HEK293 (cell line): ENCODE results near the gene LRRC32.

Source experiments
- CTCF ChIA-PET: fragments of 350-600 bp; formaldehyde crosslinking; extraction: SDS; loops from one replicate; lab custom pipeline; 2021; ENCODE audit warnings: antibody characterized with exemption; lab: Yijun Ruan, JAX
- POLR2A ChIA-PET: fragments of 300-600 bp; formaldehyde crosslinking; extraction: SDS; loops from one replicate; lab custom pipeline; 2020; ENCODE audit warnings: antibody characterized with exemption, inconsistent platforms; lab: Yijun Ruan, JAX
- H3K27ac ChIP-seq: fragments of 200-500 bp; sonication (Bioruptor generic); 2 replicates; pipeline ENCODE4 v1.5.1; 2014; ENCODE audit warnings: low read depth, low read length, control low read depth, inconsistent platforms; ENCODE audit errors: extremely low read depth
- H3K36me3 ChIP-seq, 2 experiments: fragments of 200-500 bp in 1 of 2; sonication (Bioruptor generic) in 1 of 2; 1 replicate in 1 of 2; 2 replicates in 1 of 2; pipeline ENCODE4 v1.5.1; 2014 to 2017; ENCODE audit warnings: inconsistent platforms in 2 of 2, low read length in 2 of 2; ENCODE audit not compliant: control insufficient read depth in 2 of 2, insufficient read depth in 1 of 2
- H3K4me1 ChIP-seq: fragments of 200-500 bp; sonication (Bioruptor generic); 2 replicates; pipeline ENCODE4 v1.5.1; 2014; ENCODE audit warnings: mild to moderate bottlenecking, low read length, inconsistent platforms; ENCODE audit not compliant: control insufficient read depth, insufficient read depth
- H3K4me3 ChIP-seq: 2 replicates; pipeline ENCODE4 v1.5.1; 2011; ENCODE audit warnings: low read depth, mild to moderate bottlenecking, control low read depth, low read length, moderate library complexity
- H3K9me3 ChIP-seq: fragments of 200-500 bp; sonication (Bioruptor generic); 2 replicates; pipeline ENCODE4 v1.5.1; 2014; ENCODE audit warnings: low read depth, low read length, inconsistent platforms; ENCODE audit not compliant: control insufficient read depth, insufficient read depth
- BCL11A ChIP-seq: fragments of 450-650 bp; formaldehyde crosslinking; IDR thresholded peaks from 2 replicates; pipeline ENCODE4 v1.5.1; 2016; ENCODE audit warnings: low read depth, missing biosample characterization, missing genetic modification characterization
- GLIS2 ChIP-seq: fragments of 450-650 bp; formaldehyde crosslinking; IDR thresholded peaks from 2 replicates; pipeline ENCODE4 v1.5.1; 2016; ENCODE audit warnings: missing biosample characterization, missing genetic modification characterization
- HOXA7 ChIP-seq: sonication (generic); formaldehyde crosslinking; IDR thresholded peaks from 2 replicates; pipeline ENCODE4 v1.8.1; 2022; ENCODE audit warnings: missing genetic modification reagents, borderline replicate concordance
- KLF10 ChIP-seq: fragments of 450-650 bp; IDR thresholded peaks from 2 replicates; pipeline ENCODE4 v1.5.1; 2018; ENCODE audit warnings: missing biosample characterization, mild to moderate bottlenecking, missing genetic modification characterization
- KLF9 ChIP-seq: fragments of 450-650 bp; formaldehyde crosslinking; IDR thresholded peaks from 2 replicates; pipeline ENCODE4 v1.5.1; 2016; ENCODE audit warnings: missing biosample characterization, missing genetic modification characterization, low read depth
- MEIS1 ChIP-seq: sonication (generic); formaldehyde crosslinking; IDR thresholded peaks from 2 replicates; pipeline ENCODE4 v1.8.1; 2022; ENCODE audit warnings: missing genetic modification reagents, mild to moderate bottlenecking, borderline replicate concordance
- REST ChIP-seq: fragments of 450-650 bp; formaldehyde crosslinking; IDR thresholded peaks from 2 replicates; pipeline ENCODE4 v1.5.1; 2016; ENCODE audit warnings: missing biosample characterization, missing genetic modification characterization
- SP3 ChIP-seq: fragments of 450-650 bp; formaldehyde crosslinking; IDR thresholded peaks from 2 replicates; pipeline ENCODE4 v1.5.1; 2016; ENCODE audit warnings: missing biosample characterization, missing genetic modification characterization
- WT1 ChIP-seq: fragments of 450-650 bp; formaldehyde crosslinking; IDR thresholded peaks from 2 replicates; pipeline ENCODE4 v1.5.1; 2016; ENCODE audit warnings: missing biosample characterization, missing genetic modification characterization
- ZBTB20 ChIP-seq: fragments of 450-650 bp; formaldehyde crosslinking; IDR thresholded peaks from 2 replicates; pipeline ENCODE4 v1.5.1; 2016; ENCODE audit warnings: missing biosample characterization, missing genetic modification characterization
- ZBTB48 ChIP-seq: fragments of 450-650 bp; formaldehyde crosslinking; IDR thresholded peaks from 2 replicates; pipeline ENCODE4 v1.5.1; 2016; ENCODE audit warnings: missing biosample characterization, missing genetic modification characterization
- ZFP37 ChIP-seq: fragments of 450-650 bp; formaldehyde crosslinking; IDR thresholded peaks from 2 replicates; pipeline ENCODE4 v1.5.1; 2016; ENCODE audit warnings: missing biosample characterization, missing genetic modification characterization
- ZFP41 ChIP-seq: fragments of 450-650 bp; formaldehyde crosslinking; IDR thresholded peaks from 2 replicates; pipeline ENCODE4 v1.5.1; 2016; ENCODE audit warnings: missing biosample characterization, missing genetic modification characterization, borderline replicate concordance
- ZNF148 ChIP-seq: fragments of 450-650 bp; formaldehyde crosslinking; IDR thresholded peaks from 2 replicates; pipeline ENCODE4 v1.5.0; 2017; ENCODE audit warnings: missing biosample characterization, missing genetic modification characterization, borderline replicate concordance
- ZNF157 ChIP-seq: fragments of 450-650 bp; formaldehyde crosslinking; IDR thresholded peaks from 2 replicates; pipeline ENCODE4 v1.5.1; 2016; ENCODE audit warnings: missing biosample characterization, missing genetic modification characterization
- ZNF23 ChIP-seq: fragments of 450-650 bp; formaldehyde crosslinking; IDR thresholded peaks from 2 replicates; pipeline ENCODE4 v1.5.1; 2016; ENCODE audit warnings: missing biosample characterization, missing genetic modification characterization, borderline replicate concordance
- ZNF274 ChIP-seq, 2 experiments: fragments of 200-500 bp in 1 of 2; fragments of 450-650 bp in 1 of 2; sonication (Bioruptor generic) in 1 of 2; formaldehyde crosslinking in 1 of 2; IDR thresholded peaks; 2 replicates each; pipeline versions ENCODE4 v1.5.1 to v1.6.1; 2014 to 2016; ENCODE audit warnings: borderline replicate concordance in 1 of 2, inconsistent platforms in 1 of 2, low read length in 1 of 2, missing biosample characterization in 1 of 2, missing genetic modification characterization in 1 of 2
- ZNF311 ChIP-seq: fragments of 450-650 bp; formaldehyde crosslinking; IDR thresholded peaks from 2 replicates; pipeline ENCODE4 v1.5.1; 2017; ENCODE audit warnings: missing biosample characterization, missing genetic modification characterization, borderline replicate concordance
- ZNF335 ChIP-seq: fragments of 450-650 bp; formaldehyde crosslinking; conservative IDR thresholded peaks from 2 replicates; pipeline ENCODE4 v1.5.1; 2016; ENCODE audit warnings: missing biosample characterization, missing genetic modification characterization
- ZNF398 ChIP-seq: fragments of 450-650 bp; formaldehyde crosslinking; IDR thresholded peaks from 2 replicates; pipeline ENCODE4 v1.5.1; 2017; ENCODE audit warnings: missing biosample characterization, missing genetic modification characterization
- ZNF449 ChIP-seq: fragments of 450-650 bp; formaldehyde crosslinking; IDR thresholded peaks from 2 replicates; pipeline ENCODE4 v1.5.1; 2017; ENCODE audit warnings: missing biosample characterization, mild to moderate bottlenecking, missing genetic modification characterization, moderate library complexity
- ZNF701 ChIP-seq: fragments of 450-650 bp; formaldehyde crosslinking; IDR thresholded peaks from 2 replicates; pipeline ENCODE4 v1.5.1; 2016; ENCODE audit warnings: missing biosample characterization, missing genetic modification characterization
- ZNF704 ChIP-seq: fragments of 450-650 bp; formaldehyde crosslinking; IDR thresholded peaks from 2 replicates; pipeline ENCODE4 v1.5.1; 2016; ENCODE audit warnings: missing biosample characterization, missing genetic modification characterization
- ZNF768 ChIP-seq: fragments of 450-650 bp; formaldehyde crosslinking; IDR thresholded peaks from 2 replicates; pipeline ENCODE4 v1.5.1; 2018; ENCODE audit warnings: missing biosample characterization, mild to moderate bottlenecking, missing genetic modification characterization
- TF ChIP-seq, protein P1 (sequence below): fragments of 450-650 bp; formaldehyde crosslinking; optimal IDR thresholded peaks from 2 replicates; pipeline ENCODE3; 2016; ENCODE audit warnings: missing biosample characterization, mild to moderate bottlenecking, missing genetic modification characterization

LRRC32 gene

GRCh38 chr11:76670485-76671236 lies at the start of gene LRRC32:
Gene LRRC32, minus strand, starts transcription at chr11:76670747. Its CDS starts 4,793 bp downstream, at chr11:76665954.
- H3K4me3 ChIP-seq = peak within 1 kb of the TSS; percentile 14
- POLR2A ChIA-PET = interaction anchor here (1.1 kb wide), 1 partner anchor 12 kb away, joined by 3 read pairs; no protein-coding TSS in a partner anchor
- CTCF ChIA-PET = interaction anchor here (0.6 to 0.9 kb wide), 2 partner anchors 72 to 129 kb away, joined by 3 read pairs; no protein-coding TSS in a partner anchor
- TF ChIP-seq ZNF398 (tag by site-specific recombination) (no peak), ZNF148 (tag by site-specific recombination) (no peak), KLF10 (tag by site-specific recombination) (0 out of 2 replicates have a peak, but pooled peaks have one; percentile 44), MEIS1 (CRISPR knock-in tag) (no peak), KLF9 (peak; percentile 79), ZNF701 (tag by site-specific recombination) (no peak), ZNF335 (tag by site-specific recombination) (0 out of 2 replicates have a peak, but pooled peaks have one; percentile 12), HOXA7 (CRISPR knock-in tag) (no peak), WT1 (tag by site-specific recombination) (no peak), ZFP41 (no peak), ZNF449 (tag by site-specific recombination) (no peak), ZNF23 (tag by site-specific recombination) (no peak), ZNF768 (tag by site-specific recombination) (no peak), REST (tag by site-specific recombination) (no peak), BCL11A (tag by site-specific recombination) (no peak), ZNF704 (tag by site-specific recombination) (no peak), ZNF274 (IDR thresholded peaks at IDR 0.05; ENCODE audit: low read length) (no peak), ZNF274 (tag by site-specific recombination; IDR thresholded peaks at IDR 0.05; ENCODE audit: borderline replicate concordance) (no peak), SP3 (tag by site-specific recombination) (peak; percentile 59), GLIS2 (tag by site-specific recombination) (0 out of 2 replicates have a peak, but pooled peaks have one; percentile 22), ZNF157 (tag by site-specific recombination) (no peak), ZFP37 (tag by site-specific recombination) (no peak), ZBTB48 (tag by site-specific recombination) (no peak), ZNF311 (tag by site-specific recombination) (no peak), ZBTB20 (tag by site-specific recombination) (no peak)
- TF ChIP-seq, protein P1, sequence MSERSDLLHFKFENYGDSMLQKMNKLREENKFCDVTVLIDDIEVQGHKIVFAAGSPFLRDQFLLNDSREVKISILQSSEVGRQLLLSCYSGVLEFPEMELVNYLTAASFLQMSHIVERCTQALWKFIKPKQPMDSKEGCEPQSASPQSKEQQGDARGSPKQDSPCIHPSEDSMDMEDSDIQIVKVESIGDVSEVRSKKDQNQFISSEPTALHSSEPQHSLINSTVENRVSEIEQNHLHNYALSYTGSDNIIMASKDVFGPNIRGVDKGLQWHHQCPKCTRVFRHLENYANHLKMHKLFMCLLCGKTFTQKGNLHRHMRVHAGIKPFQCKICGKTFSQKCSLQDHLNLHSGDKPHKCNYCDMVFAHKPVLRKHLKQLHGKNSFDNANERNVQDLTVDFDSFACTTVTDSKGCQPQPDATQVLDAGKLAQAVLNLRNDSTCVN (tag by site-specific recombination) = peak; percentile 22

More at GRCh38 chr11:76670485-76671236, at the start of gene LRRC32:
- Histone ChIP-seq H3K4me1 (no peaks in the 10 kb centered on the region), H3K27ac (no peak within 1 kb of the TSS), H3K36me3 (no peaks in the 10 kb centered on the region), H3K9me3 (no peaks in the 10 kb centered on the region)
